ENCODE measurements around the gene TIGD6.
"Not testable (repeated sequence)": the region's sequence is repeated elsewhere in the genome, so short reads cannot be mapped to it uniquely, and the experiment has no call there.

TIGD6 gene

GRCh38 chr5:149969181-149969930 lies 31.1 kb downstream of the TIGD6 start:
- no peak for DNase-seq (ENCODE audit: low read depth)

GRCh38 chr5:149966946-149967345 lies 33.5 kb downstream of the TIGD6 start:
- DNase-seq (ENCODE audit: low read depth) = no peak

DNA sequence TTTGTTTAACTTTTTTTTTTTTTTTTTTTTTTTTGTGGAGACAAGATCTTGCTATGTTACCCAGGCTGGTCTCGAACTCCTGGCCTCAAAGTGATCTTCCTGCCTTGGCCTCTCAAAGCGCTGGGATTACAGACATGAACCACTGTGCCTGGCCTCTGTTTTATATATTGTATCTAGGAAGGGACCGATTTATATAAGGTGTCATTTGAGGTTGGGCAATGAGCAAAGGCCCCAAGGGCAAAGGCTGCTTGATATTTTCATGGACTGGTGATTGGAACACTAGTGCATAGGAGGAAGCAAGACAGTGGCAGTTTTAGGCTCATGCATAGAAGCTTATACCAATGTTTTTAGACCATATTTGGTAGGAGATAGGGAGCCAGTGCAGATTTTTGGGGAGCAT lies 36.7 kb downstream of the TIGD6 start:
- no peak for DNase-seq (ENCODE audit: low read depth)

GRCh38 chr5:149962601-149963300 lies 37.7 kb downstream of the TIGD6 start:
- DNase-seq (ENCODE audit: low read depth) = no peak

- DNase-seq (ENCODE audit: low read depth) = peak; percentile 21
Measured at GRCh38 chr5:149961957-149962409, 38.5 kb downstream of the TIGD6 start.

DNA sequence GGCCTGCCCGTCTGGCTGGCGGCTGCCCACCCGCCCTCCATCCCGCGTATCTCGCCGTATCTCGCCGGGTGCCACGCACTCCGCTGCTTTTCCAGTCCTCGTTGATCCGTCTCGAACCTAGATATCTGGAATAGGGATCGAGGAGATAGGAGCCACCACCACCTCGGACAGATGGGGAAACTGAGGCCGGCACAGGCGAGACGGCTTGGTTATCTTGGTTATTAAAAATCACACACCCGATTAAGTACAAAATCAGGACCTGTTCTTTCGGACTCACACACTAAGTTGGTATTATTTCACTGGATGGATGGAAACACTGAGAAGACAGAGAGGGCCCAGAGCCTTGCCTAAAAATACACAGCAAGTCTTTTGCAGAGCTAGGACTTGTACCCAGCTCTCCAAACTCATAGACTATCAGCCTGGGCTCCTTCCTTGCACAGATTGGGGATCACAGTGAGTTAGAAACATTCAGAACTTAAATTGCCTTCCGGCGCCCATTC lies 39.2 kb downstream of the TIGD6 start:
- DNase-seq (ENCODE audit: low read depth) = no peak

- peak; percentile 95 for DNase-seq (ENCODE audit: low read depth)
Measured at GRCh38 chr5:149960272-149961185, 39.9 kb downstream of the TIGD6 start, which contains the start of gene SLC26A2. Gene SLC26A2, plus strand, starts transcription at chr5:149960758. Its CDS starts 16,895 bp downstream, at chr5:149977653.

GRCh38 chr5:149959406-149960236 lies 40.8 kb downstream of the TIGD6 start:
- DNase-seq (ENCODE audit: low read depth) = no peak

GRCh38 chr5:149957855-149958254 lies 42.6 kb downstream of the TIGD6 start:
- no peak for DNase-seq (ENCODE audit: low read depth)

GRCh38 chr5:149956685-149957084 lies 43.8 kb downstream of the TIGD6 start:
- DNase-seq (ENCODE audit: low read depth) = no peak

DNA sequence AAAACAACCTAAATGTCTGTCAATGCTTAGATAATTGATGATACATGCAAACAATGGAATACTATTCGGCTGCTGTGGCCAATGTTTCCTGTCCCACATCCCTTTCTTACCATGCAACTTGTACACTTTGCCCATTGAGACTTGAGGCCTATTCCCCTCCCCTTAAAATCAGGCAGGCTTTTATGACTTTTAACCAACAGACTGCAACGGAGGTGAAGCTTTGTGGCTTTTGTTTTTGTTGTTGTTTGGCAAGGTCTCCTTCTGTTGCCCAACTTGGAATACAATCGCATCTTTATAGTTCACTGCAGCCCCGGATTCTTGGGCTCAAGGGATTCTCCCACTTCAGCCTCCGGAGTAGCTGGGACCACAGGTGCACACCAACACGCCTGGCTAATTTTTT lies 45.7 kb downstream of the TIGD6 start:
- DNase-seq (ENCODE audit: low read depth) = no peak

- no peak for DNase-seq (ENCODE audit: low read depth)
Measured at GRCh38 chr5:149953436-149954121, 46.9 kb downstream of the TIGD6 start.

DNA sequence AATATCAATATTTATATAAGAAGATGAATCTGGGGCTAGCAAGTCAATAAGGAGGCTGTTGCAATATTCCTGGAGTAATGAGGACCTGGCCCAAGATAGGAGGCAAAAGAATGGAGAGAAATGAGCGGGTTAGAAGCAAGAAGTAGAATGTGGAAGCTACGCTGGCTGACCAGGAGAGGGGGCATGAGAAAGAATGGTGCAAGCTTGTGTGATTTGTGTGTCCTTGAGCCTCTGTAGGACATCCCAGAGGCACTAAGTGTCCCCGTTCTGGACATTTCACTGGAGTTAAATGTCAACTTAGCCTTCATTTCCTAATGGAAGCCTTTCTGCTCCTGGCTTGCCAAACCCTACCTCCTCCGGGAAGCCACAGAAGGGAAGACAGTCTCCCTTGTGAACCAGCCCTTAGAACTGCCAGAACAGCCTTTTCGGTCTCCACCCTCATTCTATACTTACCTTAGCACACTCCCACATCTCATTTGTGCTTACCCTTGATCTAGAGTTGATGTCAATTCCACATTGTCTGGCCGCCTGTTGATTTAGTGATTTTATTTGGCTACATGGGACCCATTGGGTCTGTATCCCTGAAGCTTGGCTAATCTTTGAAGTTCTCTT lies 49.2 kb downstream of the TIGD6 start:
- DNase-seq (ENCODE audit: low read depth) = no peak

DNA sequence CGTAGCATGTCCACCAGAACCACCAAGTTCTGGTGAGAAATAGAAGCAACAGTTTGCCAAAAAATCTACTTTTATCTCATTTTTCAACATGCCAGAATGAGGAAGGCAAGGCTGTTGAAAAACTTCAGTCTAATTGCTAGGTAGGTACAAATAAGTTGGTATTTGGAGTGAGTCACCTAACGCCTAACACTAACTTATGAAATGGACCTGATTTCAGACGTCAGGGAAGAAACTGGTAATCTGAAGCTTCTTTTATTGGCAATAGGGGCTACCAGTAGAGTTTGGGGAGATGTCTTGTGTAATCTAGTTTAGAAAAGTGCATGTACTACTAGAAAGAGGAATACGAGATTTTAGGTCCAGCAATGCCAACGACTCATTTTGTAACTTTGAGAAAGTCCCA lies 51.5 kb downstream of the TIGD6 start:
- DNase-seq (ENCODE audit: low read depth) = no peak

- no peak for DNase-seq (ENCODE audit: low read depth)
Measured at GRCh38 chr5:149946118-149946517, 54.3 kb downstream of the TIGD6 start.

DNA sequence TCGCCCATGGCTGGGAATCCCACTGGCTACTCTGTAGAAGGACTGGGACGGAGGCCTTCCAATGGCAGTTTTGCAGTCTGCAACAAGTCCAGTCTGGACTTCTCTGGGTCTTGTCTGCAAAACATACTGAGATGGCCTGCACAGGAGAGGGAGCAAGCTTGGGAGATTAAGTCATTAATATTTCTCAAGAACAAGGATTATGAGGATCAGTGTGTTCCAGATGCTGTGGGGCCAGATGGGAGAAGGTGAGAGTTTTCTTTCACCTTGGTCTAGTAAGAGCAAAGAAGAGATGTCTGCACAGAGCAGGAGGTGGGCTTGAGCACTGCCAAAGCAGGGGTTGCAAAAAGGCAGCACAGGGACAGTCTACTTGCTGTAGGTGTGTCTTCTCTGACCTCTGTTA lies 55.8 kb downstream of the TIGD6 start, which contains the start of gene PDE6A:
TSS of gene PDE6A (minus strand) at position 128 of the 400 bp plus-strand sequence. CDS start at position 8, 120 bp downstream.
- no peak for DNase-seq (ENCODE audit: low read depth)

DNA sequence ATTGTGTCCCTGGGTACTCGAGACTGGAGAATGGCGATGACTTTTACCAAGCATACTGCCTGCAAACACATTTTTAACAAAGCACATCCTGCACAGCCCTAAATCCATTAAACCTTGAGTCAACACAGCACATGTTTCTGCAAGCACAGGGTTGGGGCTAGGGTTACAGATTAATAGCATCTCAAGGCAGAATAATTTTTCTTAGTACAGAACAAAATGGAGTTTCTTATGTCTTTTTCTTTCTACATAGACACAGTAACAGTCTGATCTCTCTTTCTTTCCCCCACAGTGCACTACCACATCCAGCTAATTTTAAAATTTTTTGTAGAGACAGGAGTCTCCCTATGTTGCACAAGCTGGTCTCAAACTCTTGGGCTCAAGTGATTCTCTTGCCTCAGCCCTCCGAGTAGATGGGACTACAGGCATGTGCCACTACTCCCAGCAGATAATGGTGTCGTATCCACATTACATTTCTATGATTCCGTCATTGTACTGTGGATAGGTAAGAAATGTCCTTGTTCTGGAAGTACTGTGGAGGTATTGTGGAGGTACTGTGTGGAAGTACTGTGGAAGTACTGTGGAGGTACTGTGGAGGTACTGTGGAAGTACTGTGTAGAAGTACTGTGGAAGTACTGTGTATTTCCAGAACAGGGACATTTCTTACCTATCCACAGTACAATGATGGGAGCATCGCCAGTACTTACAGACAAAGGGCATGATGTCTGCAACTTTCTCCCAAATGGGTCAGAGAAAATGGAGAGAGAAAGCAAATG lies 57.1 kb downstream of the TIGD6 start:
- DNase-seq (ENCODE audit: low read depth) = not testable (repeated sequence)

Measured in GM04504 (cell line).